GM12892 (cell line): ENCODE measurements around the gene UBD.

Experiments
- POLR2A ChIP-seq: IDR thresholded peaks from 2 replicates; pipeline ENCODE4 v1.6.1; 2011; ENCODE audit warnings: low read depth, low read length, control low read depth
- TAF1 ChIP-seq: IDR thresholded peaks from 2 replicates; pipeline ENCODE4 v1.6.1; 2011; ENCODE audit warnings: low read depth, mild to moderate bottlenecking, control low read depth, low read length, borderline replicate concordance

GRCh38 chr6:29603930-29604329 is 44.4 kb upstream of the UBD start:
- TF ChIP-seq POLR2A, result no peak
- no peak for TF ChIP-seq TAF1
